ENCODE data around the gene CREG1. TPM values are rescaled to one million over a fixed set of nuclear protein-coding genes. Genes with fewer than 3 reads are reported as not detected.
A peak's percentile ranks its signal among the peaks of the same experiment; 100 is the strongest.

The CREG1 gene
- total RNA-seq, 1 donor from 2014 or later, result 96.4 TPM

DNA sequence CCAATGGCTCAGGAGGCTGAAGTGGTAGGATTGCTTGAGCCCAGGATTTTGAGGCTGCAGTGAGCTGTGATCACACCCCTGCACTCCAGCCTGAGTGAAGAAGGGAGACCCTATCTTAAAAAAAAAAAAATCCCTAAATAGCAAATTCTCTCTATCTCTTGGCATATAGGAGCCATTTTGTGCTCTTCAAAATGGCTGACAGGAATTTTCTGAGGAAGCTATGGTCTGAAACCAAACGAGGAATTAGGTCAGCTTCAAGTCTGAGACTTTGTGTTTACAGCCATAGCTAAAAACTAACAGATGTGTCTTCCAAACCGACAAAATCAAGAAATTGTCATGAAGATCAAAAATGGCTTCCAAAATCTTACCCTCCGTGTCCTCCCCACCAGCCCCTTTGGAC, 45.8 kb downstream of the CREG1 start:
- no peak for DNase-seq (ENCODE audit: low spot score)

- no peak for DNase-seq (ENCODE audit: low spot score)
These were observed 49.1 kb downstream of the CREG1 start for GRCh38 chr1:167504467-167504827.

- no peak for DNase-seq (ENCODE audit: low spot score)
These were observed 49.7 kb downstream of the CREG1 start for GRCh38 chr1:167503626-167504466.

GRCh38 chr1:167502719-167503462, 50.7 kb downstream of the CREG1 start:
- no peak for DNase-seq (ENCODE audit: low spot score)

GRCh38 chr1:167502192-167502551, 51.4 kb downstream of the CREG1 start:
- DNase-seq (ENCODE audit: low spot score), result no peak

DNA sequence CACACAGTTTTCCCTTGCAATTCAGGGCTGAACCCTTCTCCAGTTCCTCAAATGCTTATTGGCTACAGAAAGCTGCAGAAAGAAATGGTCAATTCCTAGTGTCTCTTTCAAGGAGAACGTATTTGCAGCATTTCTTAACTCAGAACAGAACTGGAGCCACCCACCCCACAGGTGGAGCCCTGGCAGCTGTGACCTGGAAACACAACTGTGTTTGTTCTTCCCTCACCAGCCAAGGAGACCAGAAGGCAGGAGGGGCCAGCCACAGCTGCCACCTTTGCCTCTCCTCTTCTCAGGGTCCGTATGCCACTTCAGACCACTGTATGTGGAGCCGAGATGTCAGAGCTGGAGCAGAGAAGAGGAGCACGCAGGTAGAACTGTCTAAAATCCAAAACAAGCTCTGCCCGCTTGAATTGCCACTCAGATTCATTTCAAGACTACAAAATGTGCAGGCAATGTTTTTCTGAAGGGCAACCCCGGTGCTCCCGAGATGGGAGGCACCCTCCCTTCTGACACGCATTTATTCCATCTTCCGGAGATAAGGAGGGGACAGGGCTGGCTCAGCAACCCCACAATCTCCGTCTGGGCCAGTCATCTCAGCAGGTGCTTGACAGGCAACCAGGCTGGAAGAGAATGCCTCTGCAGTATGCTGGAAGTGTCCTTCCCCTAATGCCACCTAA, 51.9 kb downstream of the CREG1 start:
- no peak for DNase-seq (ENCODE audit: low spot score)

- DNase-seq (ENCODE audit: low spot score), result peak; percentile 28
These were observed 53.2 kb downstream of the CREG1 start for GRCh38 chr1:167500283-167500860.

DNA sequence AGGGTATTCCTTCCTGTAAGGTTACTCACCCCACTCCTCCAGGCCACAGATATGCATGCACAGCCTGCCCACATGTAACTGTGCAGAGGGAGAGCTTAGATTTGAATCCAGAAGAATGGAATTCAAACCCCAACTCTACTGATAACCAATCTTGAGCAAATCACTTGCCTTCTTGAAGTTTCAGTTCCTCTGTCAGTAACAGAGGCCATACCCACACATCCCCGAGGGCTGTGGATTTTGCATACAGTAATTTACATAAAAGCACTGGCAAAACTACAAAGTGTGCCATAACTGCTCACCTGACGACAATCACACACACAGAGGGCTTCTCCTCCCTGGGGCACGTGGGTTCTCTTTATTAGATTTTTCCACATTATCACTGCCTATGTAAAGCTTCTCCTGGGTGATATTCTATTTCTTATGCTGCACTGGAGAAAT, 53.9 kb downstream of the CREG1 start:
- DNase-seq (ENCODE audit: low spot score), result no peak

DNA sequence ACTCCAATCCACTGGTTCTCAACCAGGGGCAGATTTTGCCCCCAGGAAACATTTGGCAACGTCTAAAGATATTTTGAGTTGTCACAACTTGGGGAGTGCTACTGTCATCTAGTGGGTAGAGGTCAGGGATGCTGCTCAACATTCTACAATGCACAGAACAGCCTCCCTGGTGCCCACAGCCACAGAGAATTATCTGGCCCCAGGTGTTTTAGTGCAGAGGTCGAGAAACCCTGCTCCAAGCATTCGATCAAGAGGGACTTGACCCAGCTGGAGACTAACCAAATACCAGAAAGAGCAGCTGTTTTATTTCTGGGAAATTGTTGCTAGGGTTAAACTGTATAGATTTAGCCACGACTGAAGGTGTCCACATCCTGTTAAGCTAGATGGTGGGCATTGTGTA, 54.5 kb downstream of the CREG1 start:
- no peak for DNase-seq (ENCODE audit: low spot score)

GRCh38 chr1:167496797-167497619, 56.6 kb downstream of the CREG1 start:
- DNase-seq (ENCODE audit: low spot score), result no peak

GRCh38 chr1:167493372-167493771, 60.2 kb downstream of the CREG1 start:
- DNase-seq (ENCODE audit: low spot score), result no peak

DNA sequence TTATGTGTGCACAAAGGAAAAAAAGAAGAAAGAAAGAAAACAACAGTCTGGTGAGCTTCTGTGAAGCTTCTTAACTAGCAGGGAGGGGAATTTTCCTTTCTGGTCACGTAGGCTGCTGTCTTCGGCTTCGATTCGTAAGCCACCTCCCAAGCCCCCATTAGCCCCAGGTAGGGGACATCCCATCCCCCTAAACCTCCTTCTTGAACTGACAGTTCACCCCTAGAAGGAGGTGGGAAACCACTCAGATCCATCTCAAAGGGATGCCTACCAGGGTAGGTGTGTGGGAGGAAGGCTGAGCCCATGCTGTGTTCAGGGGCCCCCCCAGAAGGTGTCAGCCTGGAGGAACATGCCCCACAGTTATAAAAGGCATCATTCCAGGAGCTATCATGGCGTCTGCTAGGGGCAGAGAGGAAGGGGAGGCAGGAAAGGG, 61.1 kb downstream of the CREG1 start:
- DNase-seq (ENCODE audit: low spot score), result no peak

GRCh38 chr1:167491586-167492461, 61.7 kb downstream of the CREG1 start:
- no peak for DNase-seq (ENCODE audit: low spot score)

Other genes with a start within 250 kb of the CREG1 start
- 4.7 TPM for gene CD247, start 35.2 kb downstream of the CREG1 start, total RNA-seq
- 8.7 TPM for gene RCSD1, start 76.5 kb upstream of the CREG1 start, total RNA-seq
- 99.4 TPM for gene MPZL1, start 168.2 kb upstream of the CREG1 start, total RNA-seq